TTC549 (cell line): ENCODE measurements around the gene CCN2.
"Not testable (repeated sequence)": the region's sequence is repeated elsewhere in the genome, so short reads cannot be mapped to it uniquely, and the experiment has no call there.

Source experiments
- FAIRE-seq: peaks from 2 replicates; lab custom pipeline; 2012; peaks lifted over from hg19 to GRCh38; lab: Jason Lieb, UNC

CCN2 gene

GRCh38 chr6:131909408-131910218, 41.6 kb downstream of the CCN2 start:
- peak; percentile 70 for FAIRE-seq

GRCh38 chr6:131908787-131909186, 42.4 kb downstream of the CCN2 start:
- not testable (repeated sequence) for FAIRE-seq

DNA sequence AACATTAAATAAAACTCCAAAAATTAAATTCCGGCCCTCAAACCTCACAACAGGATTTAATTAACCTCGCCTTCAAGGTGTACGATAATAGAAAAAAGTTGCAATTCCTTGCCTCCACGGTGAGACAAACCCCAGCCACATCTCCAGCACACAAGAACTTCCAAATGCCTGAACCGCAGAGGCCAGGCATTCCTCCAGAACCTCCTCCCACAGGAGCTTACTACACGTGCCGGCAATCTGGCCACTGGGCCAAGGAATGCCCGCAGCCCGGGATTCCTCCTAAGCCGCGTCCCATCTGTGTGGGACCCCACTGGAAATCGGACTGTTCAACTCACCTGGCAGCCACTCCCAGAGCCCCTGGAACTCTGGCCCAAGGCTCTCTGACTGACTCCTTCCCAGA, 47.4 kb downstream of the CCN2 start:
- not testable (repeated sequence) for FAIRE-seq

DNA sequence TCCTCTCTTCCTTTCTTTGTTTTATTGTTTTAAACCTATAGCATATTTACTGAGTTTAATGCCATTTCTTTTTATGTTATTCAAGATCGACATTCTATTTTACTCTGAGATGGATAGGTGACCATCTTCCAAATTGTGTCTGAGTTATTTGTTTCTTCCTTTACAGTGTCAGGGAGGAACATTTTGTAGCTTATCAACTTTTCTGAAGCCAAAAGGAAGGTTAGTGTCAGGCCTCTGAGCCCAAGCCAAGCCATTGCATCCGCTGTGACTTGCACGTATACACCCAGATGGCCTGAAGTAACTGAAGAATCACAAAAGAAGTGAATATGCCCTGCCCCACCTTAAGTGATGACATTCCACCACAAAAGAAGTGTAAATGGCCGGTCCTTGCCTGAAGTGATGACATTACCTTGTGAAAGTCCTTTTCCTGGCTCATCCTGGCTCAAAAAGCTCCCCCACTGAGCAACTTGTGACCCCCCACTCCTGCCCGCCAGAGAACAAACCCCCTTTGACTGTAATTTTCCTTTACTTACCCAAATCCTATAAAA, 49.8 kb downstream of the CCN2 start:
- not testable (repeated sequence) for FAIRE-seq

- no peak for FAIRE-seq
Observed at GRCh38 chr6:131900231-131900630, 50.9 kb downstream of the CCN2 start.

GRCh38 chr6:131898718-131899117, 52.5 kb downstream of the CCN2 start:
- no peak for FAIRE-seq
